T-helper 1 cell treated with Interleukin-12 subunit alpha and Interleukin-12 subunit beta and Interleukin-4 antibody, amounts not matched to agents 30 μg/mL and 1 μg/mL, for 36 hours (primary cell): ENCODE measurements around the gene HMCN2.

ENCODE experiments used
- H3K27ac Mint-ChIP-seq: one replicate; pipeline ENCODE4 v1.8.0; 2021; ENCODE audit warnings: mild to moderate bottlenecking, mixed read lengths
- H3K27me3 Mint-ChIP-seq: one replicate; pipeline ENCODE4 v1.8.0; 2021; ENCODE audit warnings: low read depth, mixed read lengths
- H3K36me3 Mint-ChIP-seq: one replicate; pipeline ENCODE4 v1.8.0; 2021; ENCODE audit warnings: low read depth, mixed read lengths
- H3K4me1 Mint-ChIP-seq: one replicate; pipeline ENCODE4 v1.8.0; 2021; ENCODE audit warnings: low read depth, mixed read lengths
- H3K4me3 Mint-ChIP-seq: one replicate; pipeline ENCODE4 v1.8.0; 2021; ENCODE audit warnings: mild to moderate bottlenecking, moderate library complexity, mixed read lengths
- H3K9me3 Mint-ChIP-seq: one replicate; pipeline ENCODE4 v1.8.0; 2021; ENCODE audit warnings: mixed read lengths

Gene HMCN2

DNA sequence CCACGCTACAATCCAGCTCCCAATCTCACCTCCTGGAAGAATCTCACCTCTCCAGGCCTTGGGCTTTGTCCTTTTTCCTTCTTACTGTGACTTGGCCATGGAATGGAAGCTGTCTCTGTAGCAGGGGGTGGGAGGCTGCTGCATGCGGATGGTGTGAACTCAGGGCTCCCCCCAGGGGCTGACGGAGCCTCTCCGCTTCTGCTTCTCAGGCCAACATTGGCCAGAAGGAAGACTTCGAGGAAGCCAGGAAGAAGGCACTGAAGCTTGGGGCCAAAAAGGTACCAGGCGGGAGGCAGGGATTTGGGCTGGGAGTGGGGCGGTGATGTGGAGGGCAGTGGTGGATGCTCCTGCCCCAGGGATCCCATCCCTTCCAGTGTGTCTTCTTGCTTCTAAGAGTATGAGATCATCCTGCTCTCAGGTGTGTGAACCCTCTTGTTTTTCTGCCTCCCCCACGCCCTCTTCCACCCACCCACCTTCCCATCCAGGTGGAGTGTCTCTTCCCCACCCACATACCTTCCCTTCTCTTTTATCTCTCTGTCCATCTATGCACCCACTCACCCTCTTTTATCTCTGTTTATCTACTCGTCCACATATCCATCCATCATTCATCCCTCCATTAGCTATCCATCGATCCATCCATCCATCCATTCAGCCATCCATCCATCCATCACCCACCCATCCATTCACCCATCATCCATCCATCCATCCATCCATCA, 188.7 kb downstream of the HMCN2 start:
- Mint-ChIP-seq H3K4me3 (no peak overlapping the region), H3K27ac (no peak overlapping the region), H3K27me3 (no peaks in the 10 kb centered on the region), H3K4me1 (no peaks in the 10 kb centered on the region), H3K36me3 (no peaks in the 10 kb centered on the region), H3K9me3 (no peaks in the 10 kb centered on the region)

DNA sequence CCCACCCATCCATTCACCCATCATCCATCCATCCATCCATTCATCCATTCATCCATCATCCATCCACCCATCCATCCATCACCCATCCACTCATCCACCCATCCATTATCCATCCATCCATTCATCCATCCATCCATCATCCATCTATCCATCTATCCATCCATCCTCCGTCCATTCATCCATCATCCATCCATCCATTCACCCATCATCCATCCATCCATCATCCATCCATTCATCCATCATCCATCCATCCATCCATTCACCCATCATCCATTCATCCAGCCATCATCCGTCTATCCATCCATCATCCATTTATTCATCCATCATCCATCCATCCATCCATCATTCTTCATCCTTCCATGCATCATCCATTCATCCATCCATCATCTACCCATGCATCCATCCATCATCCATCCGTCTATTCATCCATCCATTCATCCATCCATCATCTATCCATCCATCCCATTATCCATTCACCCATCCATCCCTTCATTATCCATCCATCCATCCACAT, 189.3 kb downstream of the HMCN2 start:
- Mint-ChIP-seq H3K4me3 (no peak overlapping the region), H3K27ac (no peak overlapping the region), H3K36me3 (no peaks in the 10 kb centered on the region), H3K4me1 (no peaks in the 10 kb centered on the region), H3K27me3 (no peaks in the 10 kb centered on the region), H3K9me3 (no peaks in the 10 kb centered on the region)

DNA sequence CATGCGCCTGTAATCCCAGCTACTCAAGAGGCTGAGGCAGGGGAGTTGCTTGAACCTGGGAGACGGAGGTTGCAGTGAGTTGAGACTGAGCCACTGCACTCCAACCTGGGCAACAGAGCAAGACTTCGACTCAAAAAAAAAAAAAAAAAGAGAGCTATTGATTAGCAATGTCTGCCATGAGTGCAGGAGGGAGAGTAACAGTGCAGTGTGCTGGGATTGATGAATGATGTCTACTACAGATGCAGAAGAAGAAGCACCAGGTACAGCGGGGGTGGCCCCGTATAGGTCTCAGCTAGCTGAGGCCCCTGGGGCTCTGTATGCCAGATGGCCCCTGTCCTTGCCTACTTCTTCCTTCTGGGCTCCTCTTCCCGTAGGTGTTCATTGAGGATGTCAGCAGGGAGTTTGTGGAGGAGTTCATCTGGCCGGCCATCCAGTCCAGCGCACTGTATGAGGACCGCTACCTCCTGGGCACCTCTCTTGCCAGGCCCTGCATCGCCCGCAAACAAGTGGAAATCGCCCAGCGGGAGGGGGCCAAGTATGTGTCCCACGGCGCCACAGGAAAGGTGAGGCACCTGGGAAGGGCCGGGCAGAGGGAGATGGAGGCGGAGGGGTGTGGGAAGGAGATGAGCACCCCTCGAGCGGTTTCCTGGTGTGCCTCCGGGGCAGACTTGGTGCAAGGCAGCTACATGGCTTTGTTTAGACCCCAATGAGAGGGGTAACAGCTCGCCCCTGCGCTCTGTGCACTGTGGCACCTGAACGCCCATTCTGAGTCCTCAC, 192.7 kb downstream of the HMCN2 start:
- Mint-ChIP-seq H3K27me3 (peaks cover 6% of the 10 kb centered on the region), H3K4me3 (no peak overlapping the region), H3K4me1 (no peaks in the 10 kb centered on the region), H3K9me3 (no peaks in the 10 kb centered on the region), H3K27ac (no peak overlapping the region), H3K36me3 (no peaks in the 10 kb centered on the region)

DNA sequence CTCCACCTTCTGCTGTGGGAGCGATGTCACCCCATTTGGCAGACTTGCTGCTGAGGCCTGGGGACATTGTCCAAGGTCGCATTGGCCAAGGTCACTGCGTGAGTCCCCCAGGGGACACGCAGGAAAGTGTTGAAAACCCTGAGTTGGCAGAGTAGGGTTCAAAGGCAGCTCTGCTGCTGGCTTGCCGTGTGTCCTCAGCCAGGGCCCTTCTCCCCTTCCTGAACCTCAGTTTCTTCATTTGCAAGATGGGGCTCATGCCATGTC, 193.2 kb downstream of the HMCN2 start:
- H3K36me3 Mint-ChIP-seq = no peaks in the 10 kb centered on the region
- H3K4me3 Mint-ChIP-seq = no peak overlapping the region
- H3K9me3 Mint-ChIP-seq = no peaks in the 10 kb centered on the region
- no peak overlapping the region for H3K27ac Mint-ChIP-seq
- peaks cover 6% of the 10 kb centered on the region for H3K27me3 Mint-ChIP-seq
- H3K4me1 Mint-ChIP-seq = no peaks in the 10 kb centered on the region

DNA sequence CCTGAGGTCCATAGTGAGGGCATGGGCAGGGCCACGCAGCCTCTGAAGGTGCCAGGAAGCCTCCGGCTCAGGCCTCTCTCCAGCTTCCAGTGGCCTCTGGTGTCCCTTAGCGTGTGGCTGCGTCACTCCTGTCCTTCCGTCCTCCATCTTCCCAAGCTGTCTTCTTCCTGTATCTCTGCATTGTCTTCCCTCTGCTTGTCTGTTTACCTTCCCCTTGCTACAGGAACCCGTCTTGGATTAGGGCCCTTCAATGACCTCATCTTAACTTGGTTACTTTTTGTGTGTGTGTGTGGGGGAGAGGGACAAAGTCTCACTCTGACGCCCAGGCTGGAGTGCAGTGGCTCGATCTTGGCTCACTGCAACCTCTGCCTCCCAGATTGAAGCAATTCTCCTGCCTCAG, 193.6 kb downstream of the HMCN2 start:
- Mint-ChIP-seq H3K4me3 (no peak overlapping the region), H3K27me3 (peaks cover 6% of the 10 kb centered on the region), H3K36me3 (no peaks in the 10 kb centered on the region), H3K4me1 (no peaks in the 10 kb centered on the region), H3K9me3 (no peaks in the 10 kb centered on the region), H3K27ac (no peak overlapping the region)

DNA sequence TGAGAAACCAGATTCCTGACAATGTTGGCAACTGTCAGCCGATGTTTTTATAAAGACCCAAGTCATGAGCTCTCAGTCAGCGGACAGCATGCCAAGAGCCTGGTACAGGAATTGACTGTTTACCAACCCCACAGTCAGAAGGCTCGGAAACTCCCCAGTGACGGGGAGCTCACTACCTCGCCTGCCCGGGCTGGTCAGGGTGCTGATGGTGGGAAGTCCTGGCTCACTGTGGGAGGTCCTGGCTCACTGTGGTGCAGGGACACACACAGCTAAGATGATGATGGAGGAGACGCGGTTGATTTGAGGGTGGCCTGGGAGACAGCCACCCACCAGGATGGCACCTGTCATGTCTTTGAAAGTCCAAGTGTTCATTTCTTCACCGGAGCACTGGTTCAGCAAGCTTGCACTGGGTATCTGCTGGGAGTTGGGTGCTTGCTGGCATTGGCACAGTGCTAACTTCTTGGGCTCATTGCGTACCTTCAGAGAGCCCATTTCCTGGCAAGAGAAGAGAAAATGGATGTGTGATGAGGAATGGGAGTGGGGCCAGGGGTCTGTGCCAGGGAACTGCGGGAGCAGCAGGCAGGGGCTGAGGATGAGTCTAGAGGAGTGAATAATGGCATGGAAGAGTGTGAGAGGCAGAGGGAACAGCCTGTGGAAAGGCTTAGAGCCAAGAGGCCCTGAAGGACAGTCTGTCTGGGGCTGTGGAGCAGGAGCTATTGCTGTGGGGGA, 194.5 kb downstream of the HMCN2 start:
- Mint-ChIP-seq H3K27me3 (peaks cover 6% of the 10 kb centered on the region), H3K4me3 (no peak overlapping the region), H3K27ac (no peak overlapping the region), H3K36me3 (no peaks in the 10 kb centered on the region), H3K4me1 (no peaks in the 10 kb centered on the region), H3K9me3 (no peaks in the 10 kb centered on the region)

DNA sequence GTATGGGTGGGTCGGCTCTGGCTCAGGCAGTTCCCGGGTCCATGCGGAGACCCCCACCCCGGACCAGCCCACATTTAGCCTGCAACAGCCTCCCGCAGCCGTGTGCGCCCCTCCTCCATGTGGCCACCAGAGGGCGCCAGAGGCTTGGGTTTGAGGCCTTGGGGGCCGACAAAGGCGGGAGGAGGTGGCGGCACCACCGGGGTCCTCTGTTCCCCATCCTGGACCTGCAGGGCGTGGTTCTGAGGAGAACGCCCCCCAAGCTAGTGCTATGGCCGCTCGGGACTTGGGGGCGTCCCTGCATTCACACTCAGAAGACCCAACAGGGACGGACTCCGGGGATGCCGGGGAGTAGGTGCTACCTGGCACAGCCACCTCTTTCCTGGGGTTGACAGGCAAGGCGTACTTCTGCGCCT, 195.7 kb downstream of the HMCN2 start:
- Mint-ChIP-seq H3K36me3 (no peaks in the 10 kb centered on the region), H3K27ac (no peak overlapping the region)

DNA sequence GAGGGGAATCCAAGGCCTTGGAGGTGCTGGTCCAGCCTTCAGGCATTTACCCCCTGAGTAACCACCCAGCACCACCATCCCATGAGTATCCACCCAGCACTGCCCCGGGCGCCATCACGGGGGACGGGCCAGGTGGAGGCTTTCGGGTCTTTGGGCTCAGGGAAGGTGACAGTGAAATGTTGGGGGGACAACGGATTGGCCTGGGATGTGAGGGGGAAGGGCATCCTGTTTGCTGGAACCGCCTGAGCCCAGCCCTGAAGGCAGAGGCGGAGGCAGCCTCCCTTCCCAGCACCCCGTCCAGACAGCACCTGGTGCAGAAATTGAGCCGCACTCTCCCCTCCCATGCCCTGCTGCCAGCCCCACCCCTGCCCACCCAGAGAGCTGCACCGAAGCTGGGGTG, 196.2 kb downstream of the HMCN2 start:
- Mint-ChIP-seq H3K27ac (no peak overlapping the region), H3K36me3 (no peaks in the 10 kb centered on the region), H3K4me1 (no peaks in the 10 kb centered on the region), H3K27me3 (peaks cover 6% of the 10 kb centered on the region), H3K4me3 (no peak overlapping the region), H3K9me3 (no peaks in the 10 kb centered on the region)

More for the DNA sequence above, 195.7 kb downstream of the HMCN2 start:
- Mint-ChIP-seq H3K9me3 (no peaks in the 10 kb centered on the region), H3K4me3 (no peak overlapping the region), H3K4me1 (no peaks in the 10 kb centered on the region), H3K27me3 (peaks cover 6% of the 10 kb centered on the region)

DNA sequence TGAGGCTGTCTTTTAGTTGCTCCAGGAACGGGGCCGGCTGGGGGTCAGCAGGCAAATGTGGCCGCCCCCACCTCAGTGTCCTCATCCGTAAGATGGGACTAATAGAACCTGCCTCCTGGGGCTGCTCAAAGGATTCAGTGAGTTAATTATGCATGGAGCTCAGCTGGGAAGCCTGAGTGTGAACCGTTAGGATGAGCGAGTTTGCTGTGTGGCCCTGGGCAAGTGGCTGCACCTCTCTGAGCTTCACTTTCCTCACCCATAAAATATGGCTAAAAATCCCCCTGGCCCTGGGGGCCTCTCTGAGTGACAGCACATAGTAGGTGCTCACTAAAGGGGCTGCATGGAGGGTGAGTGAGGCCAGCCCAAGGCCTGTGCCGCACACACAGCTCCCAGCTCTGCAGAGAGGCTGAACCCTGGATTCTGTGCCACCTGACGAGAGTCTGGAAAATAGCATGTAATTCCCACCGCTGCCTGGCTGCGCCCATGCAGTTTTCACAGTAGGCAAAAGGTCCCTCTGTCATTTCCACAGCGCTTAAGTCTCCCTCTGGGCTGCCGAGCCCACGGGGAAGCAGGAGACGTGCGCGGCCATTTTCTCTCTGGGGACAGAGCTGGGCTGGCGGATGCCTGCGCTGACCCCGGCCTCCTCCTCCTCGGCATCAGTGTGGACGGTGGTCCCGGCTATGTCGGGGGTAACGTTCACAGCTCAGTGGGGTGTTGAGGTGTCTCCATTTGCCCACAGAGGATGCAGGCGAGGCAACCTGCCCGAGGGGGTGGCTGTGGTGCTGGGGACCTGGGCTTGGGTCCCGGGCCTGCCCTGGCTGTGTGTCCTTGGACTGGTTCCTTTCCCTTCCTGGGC, 197.4 kb downstream of the HMCN2 start:
- H3K36me3 Mint-ChIP-seq = no peaks in the 10 kb centered on the region
- H3K4me3 Mint-ChIP-seq = no peak overlapping the region
- no peaks in the 10 kb centered on the region for H3K4me1 Mint-ChIP-seq
- H3K9me3 Mint-ChIP-seq = no peaks in the 10 kb centered on the region
- no peak overlapping the region for H3K27ac Mint-ChIP-seq
- H3K27me3 Mint-ChIP-seq = peaks cover 18% of the 10 kb centered on the region

DNA sequence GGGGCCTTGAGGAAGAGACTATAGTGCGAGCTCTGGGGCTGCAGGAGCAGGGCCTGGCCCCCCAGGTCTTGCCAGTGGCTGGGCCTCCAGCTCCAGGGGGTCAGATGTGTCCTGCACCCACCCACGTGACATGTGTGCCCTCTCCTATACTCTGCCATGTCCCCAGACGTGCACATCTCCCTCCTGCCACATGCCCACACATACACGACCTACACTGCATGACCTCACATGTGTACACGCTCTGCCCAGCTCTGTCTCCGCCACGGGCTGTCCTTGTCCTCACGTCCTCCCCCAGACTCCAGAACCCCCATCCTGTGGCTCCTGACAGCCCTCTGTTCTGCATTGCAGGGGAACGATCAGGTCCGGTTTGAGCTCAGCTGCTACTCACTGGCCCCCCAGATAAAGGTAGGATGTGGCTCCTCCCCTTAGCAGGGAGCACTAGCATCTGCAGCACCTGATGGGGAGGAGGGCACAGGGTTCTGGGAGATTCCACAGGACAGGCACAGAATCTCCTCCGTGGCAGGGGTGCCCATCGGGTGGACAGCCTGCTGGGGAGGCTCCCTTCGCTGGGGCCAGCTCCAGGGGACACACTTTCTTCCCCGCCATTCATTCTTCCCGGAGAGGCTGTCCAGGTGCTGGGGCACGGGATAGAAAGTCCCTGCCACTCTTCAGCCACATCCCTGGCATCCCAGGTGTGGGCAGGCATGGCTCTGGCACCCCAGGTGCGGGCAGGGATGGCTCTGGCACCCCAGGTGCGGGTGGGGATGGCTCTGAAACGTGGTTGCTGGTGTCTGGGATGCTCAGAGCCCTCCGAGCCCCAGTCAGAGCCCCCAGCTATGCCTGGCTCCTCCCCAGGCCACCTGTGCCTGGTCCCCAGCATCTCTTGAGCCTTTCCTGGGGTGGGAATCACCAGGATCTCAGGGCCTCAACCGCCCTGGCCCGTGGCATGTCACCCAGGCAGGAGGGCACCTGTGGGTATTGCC, 198.5 kb downstream of the HMCN2 start:
- H3K27me3 Mint-ChIP-seq = peaks cover 24% of the 10 kb centered on the region
- H3K36me3 Mint-ChIP-seq = no peaks in the 10 kb centered on the region
- no peaks in the 10 kb centered on the region for H3K4me1 Mint-ChIP-seq
- no peak overlapping the region for H3K27ac Mint-ChIP-seq
- H3K4me3 Mint-ChIP-seq = no peak overlapping the region
- H3K9me3 Mint-ChIP-seq = no peaks in the 10 kb centered on the region

DNA sequence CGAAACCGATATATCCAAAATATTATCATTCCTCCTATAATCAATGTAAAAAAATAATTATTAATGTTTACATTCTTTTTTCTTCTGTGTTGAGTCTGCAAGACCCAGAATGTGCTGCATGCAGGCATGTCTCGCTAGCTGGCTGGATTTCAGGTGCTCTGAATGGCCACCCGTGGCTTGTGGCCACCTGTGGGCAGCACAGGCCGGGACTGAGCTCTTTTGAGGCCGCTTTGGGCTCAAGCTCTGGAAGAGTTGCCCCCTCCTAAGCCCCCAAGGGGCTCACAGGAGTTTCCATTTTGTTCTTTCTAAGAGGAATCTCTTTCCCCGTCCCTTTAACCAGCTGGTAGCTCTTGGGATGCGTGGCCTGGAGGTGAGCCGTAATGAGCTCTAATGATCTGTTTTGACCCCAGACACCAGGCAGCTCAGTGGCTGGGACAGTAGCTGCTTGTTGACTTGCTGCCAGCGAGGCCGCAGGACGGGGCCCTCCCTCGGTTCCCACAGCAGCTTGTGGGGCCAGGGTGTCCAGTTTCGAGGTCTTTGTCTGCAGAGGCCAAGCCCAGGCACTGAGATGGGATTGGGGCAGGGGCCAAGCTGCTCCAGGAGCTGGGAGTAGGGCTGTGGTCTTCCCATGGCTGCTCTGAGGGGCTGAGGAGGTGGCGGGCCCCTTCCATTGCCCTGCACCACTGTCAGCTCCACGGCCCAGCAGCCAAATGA, 200.0 kb downstream of the HMCN2 start:
- Mint-ChIP-seq H3K4me1 (no peaks in the 10 kb centered on the region), H3K27ac (no peak overlapping the region), H3K4me3 (no peak overlapping the region), H3K27me3 (peaks cover 23% of the 10 kb centered on the region), H3K9me3 (no peaks in the 10 kb centered on the region), H3K36me3 (no peaks in the 10 kb centered on the region)

DNA sequence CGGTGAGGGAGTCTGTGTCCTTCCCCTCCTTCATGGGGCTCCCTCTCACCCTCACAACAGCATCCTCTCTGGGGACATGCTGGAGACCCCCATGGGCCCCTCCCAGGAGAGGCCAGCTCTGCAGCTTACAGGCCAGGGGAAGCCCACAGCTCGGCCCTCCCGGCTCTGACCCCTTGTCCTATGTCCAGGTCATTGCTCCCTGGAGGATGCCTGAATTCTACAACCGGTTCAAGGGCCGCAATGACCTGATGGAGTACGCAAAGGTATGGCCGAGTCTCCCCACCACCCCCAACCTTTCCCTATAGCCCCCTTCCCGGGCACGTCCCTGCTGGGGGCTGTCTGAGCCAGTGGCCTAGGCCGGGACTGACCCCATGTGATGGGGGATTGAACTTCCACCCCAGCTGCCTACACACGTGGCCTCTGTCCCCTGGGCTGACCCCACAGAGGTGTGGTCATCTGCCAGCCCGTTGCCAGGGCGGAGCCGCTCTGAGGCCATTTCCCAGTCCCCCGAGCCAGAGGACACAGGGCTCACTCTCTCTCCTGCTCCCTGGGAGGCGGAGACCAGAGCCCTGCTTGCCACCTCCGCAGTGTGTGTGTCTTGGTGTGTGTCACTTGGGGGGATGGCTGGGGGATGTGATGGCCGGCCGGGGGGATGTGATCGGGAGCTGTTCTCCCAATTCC, 201.1 kb downstream of the HMCN2 start:
- H3K4me1 Mint-ChIP-seq = no peaks in the 10 kb centered on the region
- peaks cover 22% of the 10 kb centered on the region for H3K27me3 Mint-ChIP-seq
- no peaks in the 10 kb centered on the region for H3K9me3 Mint-ChIP-seq
- no peak overlapping the region for H3K4me3 Mint-ChIP-seq
- no peaks in the 10 kb centered on the region for H3K36me3 Mint-ChIP-seq
- H3K27ac Mint-ChIP-seq = no peak overlapping the region
